ENCODE data around the gene RNF223. TPM values are rescaled to one million over a fixed set of nuclear protein-coding genes. Genes with fewer than 3 reads are reported as not detected.

The RNF223 gene
- total and polyA plus RNA-seq, 2 of the 8 experiments (the other 6 are each of a cell fraction or from before 2014, with no cell fraction given) = not detected

DNA sequence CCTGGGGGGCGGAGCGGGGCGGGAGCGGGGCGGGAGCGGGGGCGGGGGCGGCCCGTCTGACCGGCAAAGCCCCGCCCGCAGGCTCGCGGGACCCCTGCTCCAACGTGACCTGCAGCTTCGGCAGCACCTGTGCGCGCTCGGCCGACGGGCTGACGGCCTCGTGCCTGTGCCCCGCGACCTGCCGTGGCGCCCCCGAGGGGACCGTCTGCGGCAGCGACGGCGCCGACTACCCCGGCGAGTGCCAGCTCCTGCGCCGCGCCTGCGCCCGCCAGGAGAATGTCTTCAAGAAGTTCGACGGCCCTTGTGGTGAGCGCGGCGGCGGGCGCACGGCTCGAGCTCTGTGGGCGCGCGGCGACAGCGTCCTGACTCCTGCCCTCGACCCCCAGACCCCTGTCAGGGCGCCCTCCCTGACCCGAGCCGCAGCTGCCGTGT lies 33.0 kb downstream of the RNF223 start (continued):
- TF ChIP-seq, protein P1, sequence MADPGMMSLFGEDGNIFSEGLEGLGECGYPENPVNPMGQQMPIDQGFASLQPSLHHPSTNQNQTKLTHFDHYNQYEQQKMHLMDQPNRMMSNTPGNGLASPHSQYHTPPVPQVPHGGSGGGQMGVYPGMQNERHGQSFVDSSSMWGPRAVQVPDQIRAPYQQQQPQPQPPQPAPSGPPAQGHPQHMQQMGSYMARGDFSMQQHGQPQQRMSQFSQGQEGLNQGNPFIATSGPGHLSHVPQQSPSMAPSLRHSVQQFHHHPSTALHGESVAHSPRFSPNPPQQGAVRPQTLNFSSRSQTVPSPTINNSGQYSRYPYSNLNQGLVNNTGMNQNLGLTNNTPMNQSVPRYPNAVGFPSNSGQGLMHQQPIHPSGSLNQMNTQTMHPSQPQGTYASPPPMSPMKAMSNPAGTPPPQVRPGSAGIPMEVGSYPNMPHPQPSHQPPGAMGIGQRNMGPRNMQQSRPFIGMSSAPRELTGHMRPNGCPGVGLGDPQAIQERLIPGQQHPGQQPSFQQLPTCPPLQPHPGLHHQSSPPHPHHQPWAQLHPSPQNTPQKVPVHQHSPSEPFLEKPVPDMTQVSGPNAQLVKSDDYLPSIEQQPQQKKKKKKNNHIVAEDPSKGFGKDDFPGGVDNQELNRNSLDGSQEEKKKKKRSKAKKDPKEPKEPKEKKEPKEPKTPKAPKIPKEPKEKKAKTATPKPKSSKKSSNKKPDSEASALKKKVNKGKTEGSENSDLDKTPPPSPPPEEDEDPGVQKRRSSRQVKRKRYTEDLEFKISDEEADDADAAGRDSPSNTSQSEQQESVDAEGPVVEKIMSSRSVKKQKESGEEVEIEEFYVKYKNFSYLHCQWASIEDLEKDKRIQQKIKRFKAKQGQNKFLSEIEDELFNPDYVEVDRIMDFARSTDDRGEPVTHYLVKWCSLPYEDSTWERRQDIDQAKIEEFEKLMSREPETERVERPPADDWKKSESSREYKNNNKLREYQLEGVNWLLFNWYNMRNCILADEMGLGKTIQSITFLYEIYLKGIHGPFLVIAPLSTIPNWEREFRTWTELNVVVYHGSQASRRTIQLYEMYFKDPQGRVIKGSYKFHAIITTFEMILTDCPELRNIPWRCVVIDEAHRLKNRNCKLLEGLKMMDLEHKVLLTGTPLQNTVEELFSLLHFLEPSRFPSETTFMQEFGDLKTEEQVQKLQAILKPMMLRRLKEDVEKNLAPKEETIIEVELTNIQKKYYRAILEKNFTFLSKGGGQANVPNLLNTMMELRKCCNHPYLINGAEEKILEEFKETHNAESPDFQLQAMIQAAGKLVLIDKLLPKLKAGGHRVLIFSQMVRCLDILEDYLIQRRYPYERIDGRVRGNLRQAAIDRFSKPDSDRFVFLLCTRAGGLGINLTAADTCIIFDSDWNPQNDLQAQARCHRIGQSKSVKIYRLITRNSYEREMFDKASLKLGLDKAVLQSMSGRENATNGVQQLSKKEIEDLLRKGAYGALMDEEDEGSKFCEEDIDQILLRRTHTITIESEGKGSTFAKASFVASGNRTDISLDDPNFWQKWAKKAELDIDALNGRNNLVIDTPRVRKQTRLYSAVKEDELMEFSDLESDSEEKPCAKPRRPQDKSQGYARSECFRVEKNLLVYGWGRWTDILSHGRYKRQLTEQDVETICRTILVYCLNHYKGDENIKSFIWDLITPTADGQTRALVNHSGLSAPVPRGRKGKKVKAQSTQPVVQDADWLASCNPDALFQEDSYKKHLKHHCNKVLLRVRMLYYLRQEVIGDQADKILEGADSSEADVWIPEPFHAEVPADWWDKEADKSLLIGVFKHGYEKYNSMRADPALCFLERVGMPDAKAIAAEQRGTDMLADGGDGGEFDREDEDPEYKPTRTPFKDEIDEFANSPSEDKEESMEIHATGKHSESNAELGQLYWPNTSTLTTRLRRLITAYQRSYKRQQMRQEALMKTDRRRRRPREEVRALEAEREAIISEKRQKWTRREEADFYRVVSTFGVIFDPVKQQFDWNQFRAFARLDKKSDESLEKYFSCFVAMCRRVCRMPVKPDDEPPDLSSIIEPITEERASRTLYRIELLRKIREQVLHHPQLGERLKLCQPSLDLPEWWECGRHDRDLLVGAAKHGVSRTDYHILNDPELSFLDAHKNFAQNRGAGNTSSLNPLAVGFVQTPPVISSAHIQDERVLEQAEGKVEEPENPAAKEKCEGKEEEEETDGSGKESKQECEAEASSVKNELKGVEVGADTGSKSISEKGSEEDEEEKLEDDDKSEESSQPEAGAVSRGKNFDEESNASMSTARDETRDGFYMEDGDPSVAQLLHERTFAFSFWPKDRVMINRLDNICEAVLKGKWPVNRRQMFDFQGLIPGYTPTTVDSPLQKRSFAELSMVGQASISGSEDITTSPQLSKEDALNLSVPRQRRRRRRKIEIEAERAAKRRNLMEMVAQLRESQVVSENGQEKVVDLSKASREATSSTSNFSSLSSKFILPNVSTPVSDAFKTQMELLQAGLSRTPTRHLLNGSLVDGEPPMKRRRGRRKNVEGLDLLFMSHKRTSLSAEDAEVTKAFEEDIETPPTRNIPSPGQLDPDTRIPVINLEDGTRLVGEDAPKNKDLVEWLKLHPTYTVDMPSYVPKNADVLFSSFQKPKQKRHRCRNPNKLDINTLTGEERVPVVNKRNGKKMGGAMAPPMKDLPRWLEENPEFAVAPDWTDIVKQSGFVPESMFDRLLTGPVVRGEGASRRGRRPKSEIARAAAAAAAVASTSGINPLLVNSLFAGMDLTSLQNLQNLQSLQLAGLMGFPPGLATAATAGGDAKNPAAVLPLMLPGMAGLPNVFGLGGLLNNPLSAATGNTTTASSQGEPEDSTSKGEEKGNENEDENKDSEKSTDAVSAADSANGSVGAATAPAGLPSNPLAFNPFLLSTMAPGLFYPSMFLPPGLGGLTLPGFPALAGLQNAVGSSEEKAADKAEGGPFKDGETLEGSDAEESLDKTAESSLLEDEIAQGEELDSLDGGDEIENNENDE (IDR thresholded peaks at IDR 0.05; ENCODE audit: insufficient replicate concordance, low read length) = no peak
- TF ChIP-seq CREB1 (IDR thresholded peaks at IDR 0.05) (0 out of 2 replicates have a peak, but pooled peaks have one; percentile 7), GABPA (IDR thresholded peaks at IDR 0.05; ENCODE audit: borderline replicate concordance, insufficient read depth, low read length) (peak; percentile 75; the same call in 1 of the 2 replicates)

Measured in H1 (cell line).